ENCODE results near the gene CTDSPL2. TPM values are rescaled to one million over a fixed set of nuclear protein-coding genes. Genes with fewer than 3 reads are reported as not detected.

CTDSPL2 gene
- total RNA-seq = 63.1 and 65.7 TPM in 2 replicates

DNA sequence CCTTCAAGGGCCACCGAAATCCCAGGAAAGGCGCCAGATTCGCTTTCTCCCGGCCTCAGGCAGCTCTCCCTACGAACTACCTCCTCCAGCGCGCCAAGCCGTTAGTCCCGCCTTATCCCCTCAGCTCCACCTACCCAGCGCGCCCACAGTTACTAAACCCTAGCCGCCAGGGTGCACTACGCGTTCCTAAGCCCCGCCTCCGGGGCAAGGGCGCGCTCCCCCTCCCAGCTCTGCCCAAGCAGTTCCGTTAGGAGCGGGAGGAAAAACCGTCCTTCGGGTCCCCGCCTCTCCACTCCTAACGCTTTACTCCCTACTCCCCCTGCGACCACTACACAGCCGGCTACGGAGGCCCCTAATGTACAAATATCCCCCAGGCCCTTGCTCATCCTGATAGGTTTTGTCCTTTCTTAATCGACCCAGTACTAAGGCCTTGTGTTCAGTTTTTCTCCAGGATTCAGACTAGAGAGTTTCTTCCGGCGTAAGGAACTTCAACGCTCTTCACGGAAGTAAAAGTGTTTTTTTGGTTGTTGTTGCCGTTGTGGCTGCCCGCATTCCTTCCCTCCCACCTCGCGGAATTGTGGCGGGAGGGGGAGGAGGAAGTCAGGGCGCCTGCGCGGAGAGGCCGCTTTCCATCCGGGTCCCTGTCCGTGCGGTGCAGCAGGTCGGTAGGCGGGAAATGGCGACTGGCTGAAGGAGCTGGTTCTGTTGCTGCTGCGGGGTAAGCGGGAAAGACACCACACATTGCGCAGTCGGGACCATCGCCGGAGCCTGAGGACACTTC, at the start of gene CTDSPL2:
Gene CTDSPL2, plus strand, starts transcription at position 655 of the 781 bp plus-strand sequence. CDS start 31,386 bp downstream, outside the sequence.

DNA sequence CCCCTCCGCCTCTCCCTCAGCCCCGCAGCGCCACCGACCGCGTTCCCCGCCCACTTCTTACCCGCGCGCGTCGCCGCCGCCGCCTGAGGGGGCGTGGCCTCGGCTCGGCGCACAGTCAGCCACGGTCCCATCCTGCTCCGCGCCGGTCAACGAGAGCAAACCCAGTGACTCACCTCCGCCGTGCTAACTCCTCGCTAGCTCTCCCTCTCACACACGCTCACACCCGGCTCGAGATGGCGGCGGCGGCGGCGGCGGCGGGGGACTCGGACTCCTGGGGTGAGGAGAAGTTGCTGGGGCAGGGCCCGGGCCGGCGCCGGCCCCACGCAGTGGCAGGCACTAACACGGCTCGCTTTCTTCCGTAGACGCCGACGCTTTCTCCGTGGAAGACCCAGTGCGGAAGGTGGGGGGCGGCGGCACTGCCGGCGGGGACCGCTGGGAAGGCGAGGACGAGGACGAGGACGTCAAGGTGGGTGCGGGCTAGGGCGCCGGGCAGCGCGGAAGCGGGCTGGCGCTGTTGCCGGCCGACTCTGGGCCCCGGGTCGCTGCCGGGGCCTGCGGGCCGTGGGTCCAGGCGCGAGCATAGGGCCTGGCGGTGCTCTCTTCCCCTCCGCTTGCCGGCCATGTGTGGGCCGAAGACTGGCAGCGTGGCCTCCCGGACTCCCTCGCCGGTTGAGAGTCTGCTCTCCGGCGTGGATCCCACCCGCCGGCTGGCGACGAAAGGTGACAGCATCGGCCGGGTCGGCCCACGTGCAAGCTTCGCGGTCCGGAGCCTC, 109.7 kb downstream of the CTDSPL2 start, which contains the start of gene EIF3J:
Gene EIF3J, plus strand, starts transcription at position 186 of the 773 bp plus-strand sequence. Its CDS starts 48 bp downstream, at position 234.

Other genes with a start within 250 kb of the CTDSPL2 start
- gene FRMD5, start 232.4 kb upstream of the CTDSPL2 start, total RNA-seq = 1.6 and 5.0 TPM in 2 replicates
- 117 and 175 TPM in 2 replicates for gene GOLM2, start 138.9 kb upstream of the CTDSPL2 start, total RNA-seq
- gene EIF3J, start 109.5 kb downstream of the CTDSPL2 start, total RNA-seq = 24.7 and 30.6 TPM in 2 replicates
- 69.7 and 78.7 TPM in 2 replicates for gene SPG11, start 236.0 kb downstream of the CTDSPL2 start, total RNA-seq